Fibroblast of villous mesenchyme (primary cell): Measurements from ENCODE around the gene DHRS3. TPM values are rescaled to one million over a fixed set of nuclear protein-coding genes. Genes with fewer than 3 reads are reported as not detected.
A peak's percentile ranks its signal among the peaks of the same experiment; 100 is the strongest.

ENCODE experiments used
- DNase-seq: peaks from one replicate; pipeline ENCODE4 v3.0.0-alpha.2; 2010; ENCODE audit warnings: low read depth
- H3K4me3 ChIP-seq: 2 replicates; pipeline ENCODE4 v1.5.1; 2011; ENCODE audit warnings: low read depth, mild to moderate bottlenecking, low read length
- total RNA-seq: library from RNA; depleted of rRNA; stranded (reverse); fragments of >200 nt; gene quantifications from 2 replicates; pipeline ENCODE4 v1.2.3, GENCODE V29; 2012
- TF ChIP-seq, protein P1 (sequence below): IDR thresholded peaks from 2 replicates; pipeline ENCODE4 v1.5.1; 2012; ENCODE audit warnings: low read depth, mild to moderate bottlenecking, low read length; ENCODE audit not compliant: insufficient read depth

Gene DHRS3
- total RNA-seq, 1 donor: 137 TPM

DNA sequence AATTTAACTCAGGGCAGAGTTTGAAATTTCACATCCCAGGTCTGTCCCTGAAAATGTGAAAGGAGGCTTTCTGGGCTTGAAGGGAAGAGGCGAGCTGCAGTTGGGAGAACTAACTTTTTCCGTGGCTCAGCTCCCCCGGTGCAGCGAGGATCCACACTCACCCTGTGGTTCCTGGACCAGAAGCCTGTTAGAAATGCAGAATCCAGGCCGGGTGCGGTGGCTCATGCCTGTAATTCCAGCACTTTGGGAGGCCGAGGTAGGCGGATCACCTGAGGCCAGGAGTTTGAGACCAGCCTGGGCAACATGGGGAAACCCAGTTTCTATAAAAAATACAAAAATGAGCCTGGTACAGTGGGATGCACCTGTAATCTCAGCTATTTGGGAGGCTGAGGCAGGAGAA lies 2.9 kb upstream of the DHRS3 start:
- TF ChIP-seq, protein P1, sequence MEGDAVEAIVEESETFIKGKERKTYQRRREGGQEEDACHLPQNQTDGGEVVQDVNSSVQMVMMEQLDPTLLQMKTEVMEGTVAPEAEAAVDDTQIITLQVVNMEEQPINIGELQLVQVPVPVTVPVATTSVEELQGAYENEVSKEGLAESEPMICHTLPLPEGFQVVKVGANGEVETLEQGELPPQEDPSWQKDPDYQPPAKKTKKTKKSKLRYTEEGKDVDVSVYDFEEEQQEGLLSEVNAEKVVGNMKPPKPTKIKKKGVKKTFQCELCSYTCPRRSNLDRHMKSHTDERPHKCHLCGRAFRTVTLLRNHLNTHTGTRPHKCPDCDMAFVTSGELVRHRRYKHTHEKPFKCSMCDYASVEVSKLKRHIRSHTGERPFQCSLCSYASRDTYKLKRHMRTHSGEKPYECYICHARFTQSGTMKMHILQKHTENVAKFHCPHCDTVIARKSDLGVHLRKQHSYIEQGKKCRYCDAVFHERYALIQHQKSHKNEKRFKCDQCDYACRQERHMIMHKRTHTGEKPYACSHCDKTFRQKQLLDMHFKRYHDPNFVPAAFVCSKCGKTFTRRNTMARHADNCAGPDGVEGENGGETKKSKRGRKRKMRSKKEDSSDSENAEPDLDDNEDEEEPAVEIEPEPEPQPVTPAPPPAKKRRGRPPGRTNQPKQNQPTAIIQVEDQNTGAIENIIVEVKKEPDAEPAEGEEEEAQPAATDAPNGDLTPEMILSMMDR: no peak
- DNase-seq: no peak
- no peak overlapping the region for H3K4me3 ChIP-seq

DNA sequence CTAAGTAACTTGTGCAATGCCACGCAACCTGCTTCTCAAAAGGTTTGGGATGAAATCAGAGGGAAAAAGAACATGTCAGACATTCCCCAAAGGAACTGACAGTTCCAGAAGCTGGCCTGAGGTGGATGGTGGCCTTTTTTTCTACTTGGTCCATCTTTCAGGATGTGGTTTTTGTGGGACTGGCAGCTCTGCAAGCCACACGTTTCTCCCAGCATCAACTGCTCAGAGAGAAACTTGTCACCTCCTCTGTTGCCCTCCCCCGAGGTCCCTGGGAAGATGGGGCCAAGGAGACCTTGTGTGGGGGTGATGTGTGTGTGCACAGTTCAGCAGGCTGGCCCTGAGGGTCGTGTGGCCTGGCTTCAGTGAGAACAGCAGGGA lies 2.5 kb upstream of the DHRS3 start:
- TF ChIP-seq, protein P1: no peak
- DNase-seq: no peak
- no peak overlapping the region for H3K4me3 ChIP-seq

DNA sequence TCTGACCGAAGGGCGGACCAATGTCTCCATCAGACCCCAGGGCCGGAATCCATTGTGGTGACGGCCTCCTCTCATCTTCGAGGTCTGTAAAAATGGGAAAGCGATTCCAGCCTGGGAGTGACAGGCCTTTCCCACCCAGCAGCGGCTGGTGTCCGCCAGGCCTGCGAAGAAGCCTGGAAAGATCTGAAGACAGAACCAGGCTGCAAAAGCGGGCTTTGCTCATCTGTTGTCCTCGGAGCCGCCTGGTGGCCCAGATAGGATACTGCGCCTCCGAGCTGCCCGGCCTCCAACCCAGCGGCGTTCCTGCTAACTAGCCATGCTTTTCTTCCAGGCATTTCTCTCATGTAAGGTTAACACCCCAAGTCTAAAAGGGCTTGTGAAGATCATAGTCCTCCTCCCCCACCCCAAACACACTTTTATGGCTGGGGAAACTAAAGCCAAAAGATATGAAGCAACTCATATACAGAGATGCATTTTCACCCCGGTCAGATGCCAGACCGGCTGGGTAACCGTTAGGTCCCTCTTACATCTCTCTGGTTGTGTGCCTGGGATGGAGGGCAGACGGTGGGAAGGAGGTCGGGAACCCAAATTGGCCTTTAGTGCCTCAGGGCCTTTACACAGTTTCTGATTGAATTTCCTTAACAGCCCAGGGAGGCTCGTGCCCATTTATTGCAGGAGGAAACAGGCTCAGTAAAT lies 1.9 kb upstream of the DHRS3 start:
- TF ChIP-seq, protein P1: peak; percentile 98
- DNase-seq: peak; percentile 90
- peak overlapping the region; percentile 74 for H3K4me3 ChIP-seq

DNA sequence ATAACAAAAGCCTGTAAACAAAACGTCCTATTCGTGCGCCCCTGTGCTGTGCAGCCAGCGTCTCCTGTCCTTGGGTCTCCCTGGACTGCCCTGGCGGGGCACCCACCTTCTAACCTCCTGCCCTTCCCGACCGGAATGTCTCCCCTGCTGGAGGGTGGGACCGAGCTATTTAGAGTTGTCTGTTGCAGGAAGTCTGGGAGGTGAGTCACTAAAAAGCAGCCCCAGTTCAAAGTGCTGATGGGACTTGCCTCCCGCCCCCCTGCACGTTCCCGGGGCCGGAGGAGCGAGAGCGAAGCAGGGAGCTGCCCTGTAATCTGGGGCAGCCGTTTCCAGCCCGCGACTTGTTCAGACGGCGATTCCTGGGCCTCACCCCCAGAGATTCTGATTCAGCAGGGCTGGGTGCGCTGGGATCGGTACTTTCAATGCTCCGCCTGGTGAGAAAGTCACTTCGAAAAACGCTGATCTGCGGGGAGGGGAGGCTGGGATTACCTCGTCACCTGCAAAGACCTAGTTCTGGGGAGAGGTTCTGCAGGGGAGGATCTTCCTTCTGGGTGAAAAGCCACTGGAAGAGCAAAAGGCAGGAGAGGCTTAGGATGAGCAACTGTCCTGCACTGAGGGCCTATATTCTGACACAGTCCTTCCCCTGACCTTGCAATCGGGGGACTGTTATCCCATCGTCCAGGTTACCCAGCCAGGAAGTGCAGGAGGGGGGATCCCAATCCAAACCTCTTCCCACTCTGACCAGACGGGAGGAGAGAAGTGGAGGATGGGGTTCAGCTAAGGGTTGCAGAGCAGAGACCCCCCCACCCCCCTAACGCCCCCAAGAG lies 1.2 kb upstream of the DHRS3 start:
- peak; percentile 91 for DNase-seq
- peak overlapping the region; percentile 74 for H3K4me3 ChIP-seq
- TF ChIP-seq, protein P1: no peak

DNA sequence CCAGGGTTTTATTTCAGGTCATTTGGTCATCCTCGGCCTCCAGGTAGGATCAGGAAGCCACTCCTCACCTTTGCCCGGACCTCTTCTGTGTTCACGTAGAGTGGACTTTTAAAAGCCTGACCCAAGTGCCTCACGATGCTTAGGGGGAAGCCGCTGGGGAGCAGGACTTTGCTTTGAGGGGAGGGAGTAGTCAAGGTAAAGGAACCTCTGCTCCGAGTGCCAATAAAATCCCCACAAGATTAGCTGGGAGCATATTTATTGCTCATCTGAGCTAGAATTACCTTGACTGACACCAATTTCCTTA lies 603 bp upstream of the DHRS3 start:
- TF ChIP-seq, protein P1: no peak
- DNase-seq: no peak
- H3K4me3 ChIP-seq: peak overlapping the region; percentile 74

DNA sequence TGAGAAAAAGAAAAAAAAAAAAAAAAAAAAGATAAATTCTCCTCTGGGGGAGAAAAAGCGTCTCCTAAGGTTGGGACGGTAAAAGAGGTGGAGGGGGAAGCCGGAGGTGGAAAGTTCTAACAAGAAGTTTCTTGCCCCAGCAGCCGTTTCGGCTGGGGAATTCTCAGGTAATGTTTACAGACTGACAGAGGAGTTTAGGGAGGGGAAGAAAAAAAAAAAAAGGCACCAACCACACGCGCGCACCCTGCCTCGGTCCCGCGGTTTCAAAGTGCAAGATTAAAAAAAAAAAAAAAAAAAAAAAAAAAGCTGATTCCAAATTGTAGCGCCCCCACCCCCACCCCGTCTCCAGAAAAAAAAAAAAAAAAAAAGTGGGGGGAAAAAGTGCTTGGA lies 504 bp downstream of the DHRS3 start:
- DNase-seq: peak; percentile 7
- TF ChIP-seq, protein P1: no peak
- H3K4me3 ChIP-seq: peak overlapping the region; percentile 74
